Measurements from ENCODE around the gene RAD23A. TPM values are rescaled to one million over a fixed set of nuclear protein-coding genes. Genes with fewer than 3 reads are reported as not detected.

RAD23A gene
- total RNA-seq, 4 donors from 2014 or later = 72.0 to 128 (median 101) TPM

GRCh38 chr19:12937927-12938778 lies 7.5 kb upstream of the RAD23A start, which contains the start of gene CALR:
Gene CALR, plus strand, starts transcription at chr19:12938609. Its CDS starts 71 bp downstream, at chr19:12938680.
- WGBS, 2 donors = 0 to 2% methylated on average over 23 to 44 of the region's 63 CpGs
- H3K4me1 ChIP-seq = peaks cover 33 to 45% of the 10 kb centered on the region in 2 donors
- H3K4me3 ChIP-seq (replicated peaks in 1 of 3) = peak within 1 kb of the TSS; percentile 98 to 100 (median 99)
- no peaks in the 10 kb centered on the region for H3K27me3 ChIP-seq
- TF ChIP-seq POLR2A (IDR thresholded peaks at IDR 0.05) (peak; percentile 99 to 100), CTCF (IDR thresholded peaks at IDR 0.05) (no peak)
- DNase-seq = peak; percentile 100
- H3K36me3 ChIP-seq = peaks cover 33 to 42% of the 10 kb centered on the region in 2 donors
- intact Hi-C loops (cut with DNase I) = loop anchor here (10.0 kb wide), 1 partner anchor 53 kb away; the partner anchor contains the start of genes DNASE2 and KLF1
- H3K9me3 ChIP-seq = no peaks in the 10 kb centered on the region
- H3K27ac ChIP-seq = peak within 1 kb of the TSS; percentile 90 to 98 (median 96)

- H3K4me1 ChIP-seq = peaks cover 39 to 53% of the 10 kb centered on the region in 2 donors
- WGBS, 2 donors = 1% methylated on average over 25 to 26 of the region's 54 CpGs
- peak overlapping the region; percentile 98 to 100 (median 99) for H3K4me3 ChIP-seq (replicated peaks in 1 of 3)
- DNase-seq = peak; percentile 21 to 29
- no peaks in the 10 kb centered on the region for H3K27me3 ChIP-seq
- peaks cover 41 to 51% of the 10 kb centered on the region in 2 donors for H3K36me3 ChIP-seq
- H3K27ac ChIP-seq = peak overlapping the region; percentile 90 to 98 (median 96)
- intact Hi-C loops (cut with DNase I) = loop anchor here (10.0 kb wide), 1 partner anchor 54 kb away; the partner anchor contains the start of genes DNASE2 and KLF1
- no peaks in the 10 kb centered on the region for H3K9me3 ChIP-seq
- TF ChIP-seq POLR2A (IDR thresholded peaks at IDR 0.05) (no peak), CTCF (IDR thresholded peaks at IDR 0.05) (peak in 1 of 6 experiments; percentile 26)
Observed at GRCh38 chr19:12938779-12939601, 6.7 kb upstream of the RAD23A start.

DNA sequence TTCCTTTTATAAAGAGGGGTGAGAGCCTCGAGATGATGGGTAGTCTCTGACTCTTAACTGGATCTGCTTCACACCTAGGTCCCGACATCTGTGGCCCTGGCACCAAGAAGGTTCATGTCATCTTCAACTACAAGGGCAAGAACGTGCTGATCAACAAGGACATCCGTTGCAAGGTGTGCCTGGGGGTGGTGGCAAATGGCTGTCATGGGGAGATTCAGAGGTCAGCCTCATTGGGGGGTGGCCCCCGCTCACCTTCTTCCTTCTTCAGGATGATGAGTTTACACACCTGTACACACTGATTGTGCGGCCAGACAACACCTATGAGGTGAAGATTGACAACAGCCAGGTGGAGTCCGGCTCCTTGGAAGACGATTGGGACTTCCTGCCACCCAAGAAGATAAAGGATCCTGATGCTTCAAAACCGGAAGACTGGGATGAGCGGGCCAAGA lies 5.7 kb upstream of the RAD23A start:
- 33 to 50% methylated on average over 10 of the region's 10 CpGs for WGBS, 2 donors
- Histone ChIP-seq H3K4me1 (peaks cover 44 to 63% of the 10 kb centered on the region in 2 donors), H3K27ac (peak overlapping the region; percentile 11 to 96 (median 90)), H3K9me3 (no peaks in the 10 kb centered on the region), H3K4me3 (replicated peaks in 1 of 3) (peak overlapping the region in 2 of 3 donors; percentile 98 to 99), H3K36me3 (peaks cover 50 to 61% of the 10 kb centered on the region in 2 donors), H3K27me3 (no peaks in the 10 kb centered on the region)
- no peak for DNase-seq
- TF ChIP-seq CTCF (IDR thresholded peaks at IDR 0.05) (no peak), POLR2A (IDR thresholded peaks at IDR 0.05) (no peak)
- intact Hi-C loops (cut with DNase I) = loop anchor here (10.0 kb wide), 1 partner anchor 55 kb away; the partner anchor contains the start of genes DNASE2 and KLF1

DNA sequence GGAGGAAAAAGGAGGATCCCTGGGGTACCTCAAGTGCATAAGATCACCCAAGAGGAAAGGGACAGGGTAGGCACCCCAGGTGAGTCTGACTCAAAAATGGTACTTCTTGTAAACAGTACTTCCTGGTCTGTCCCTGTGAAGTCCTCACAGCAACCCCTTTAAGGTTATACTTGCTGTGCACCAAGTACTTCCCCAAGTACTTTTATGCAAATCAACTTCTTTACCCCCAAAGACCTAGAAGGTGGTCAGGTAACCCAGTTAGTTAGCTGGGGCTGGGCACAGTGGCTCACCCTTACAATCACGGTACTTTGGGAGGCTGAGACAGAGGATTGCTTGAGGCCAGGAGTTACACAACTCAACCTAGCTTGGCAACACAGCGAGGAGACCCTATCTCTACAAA lies 4.8 kb upstream of the RAD23A start:
- Histone ChIP-seq H3K4me1 (peaks cover 44 to 67% of the 10 kb centered on the region in 2 donors), H3K36me3 (peaks cover 50 to 62% of the 10 kb centered on the region in 2 donors), H3K27ac (peak overlapping the region in 2 of 3 donors; percentile 90 to 96), H3K27me3 (no peaks in the 10 kb centered on the region), H3K9me3 (no peaks in the 10 kb centered on the region), H3K4me3 (replicated peaks in 1 of 3) (peak overlapping the region in 1 of 3 donors; percentile 99)
- intact Hi-C loops (cut with DNase I) = no loop called here
- DNase-seq = no peak
- 68 to 83% methylated on average over 2 of the region's 2 CpGs for WGBS, 2 donors
- TF ChIP-seq POLR2A (IDR thresholded peaks at IDR 0.05) = no peak
- no peak for TF ChIP-seq CTCF (IDR thresholded peaks at IDR 0.05)

All from thyroid gland (tissue), 4 donors.